H9 (cell line): ENCODE results near the gene MTSS2. TPM values are rescaled to one million over a fixed set of nuclear protein-coding genes. Genes with fewer than 3 reads are reported as not detected.

ENCODE experiments used
- DNase-seq: peaks from one replicate; pipeline ENCODE4 v3.0.0-alpha.2; 2017
- H2AFZ ChIP-seq: one replicate; pipeline ENCODE4 v1.6.1; 2013; ENCODE audit warnings: mild to moderate bottlenecking, low read length, control low read depth, moderate library complexity
- H2AK5ac ChIP-seq: 2 replicates; pipeline ENCODE4 v1.6.1; 2013; ENCODE audit warnings: low read length, control low read depth, mixed read lengths; ENCODE audit not compliant: insufficient read length
- H2BK120ac ChIP-seq: one replicate; pipeline ENCODE4 v1.6.1; 2013; ENCODE audit warnings: low read depth, mild to moderate bottlenecking, low read length, control low read depth, inconsistent platforms; ENCODE audit not compliant: poor library complexity, severe bottlenecking
- H2BK12ac ChIP-seq: 2 replicates; pipeline ENCODE4 v1.6.1; 2013; ENCODE audit warnings: low read length, control low read depth, mixed read lengths, low read depth; ENCODE audit not compliant: insufficient read length
- H2BK15ac ChIP-seq: 2 replicates; pipeline ENCODE4 v1.6.1; 2013; ENCODE audit warnings: low read depth, low read length, control low read depth
- H2BK20ac ChIP-seq: one replicate; pipeline ENCODE4 v1.6.1; 2013; ENCODE audit warnings: low read depth, mild to moderate bottlenecking, low read length, control low read depth, inconsistent platforms; ENCODE audit not compliant: poor library complexity, severe bottlenecking
- H2BK5ac ChIP-seq: 2 replicates; pipeline ENCODE4 v1.6.1; 2013; ENCODE audit warnings: low read length, control low read depth, mixed read lengths; ENCODE audit not compliant: insufficient read length
- H3K14ac ChIP-seq: 2 replicates; pipeline ENCODE4 v1.6.1; 2013; ENCODE audit warnings: low read length, control low read depth; ENCODE audit not compliant: insufficient read depth
- H3K18ac ChIP-seq: 2 replicates; pipeline ENCODE4 v1.6.1; 2013; ENCODE audit warnings: low read depth, mild to moderate bottlenecking, mixed read lengths, low read length, control low read depth; ENCODE audit not compliant: insufficient read length
- H3K23ac ChIP-seq: 2 replicates; pipeline ENCODE4 v1.6.1; 2013; ENCODE audit warnings: low read length, control low read depth, mixed read lengths, low read depth; ENCODE audit not compliant: insufficient read length
- H3K23me2 ChIP-seq: 2 replicates; pipeline ENCODE4 v1.6.1; 2013; ENCODE audit warnings: low read depth, mild to moderate bottlenecking, mixed read lengths, low read length, control low read depth; ENCODE audit not compliant: insufficient read length, poor library complexity, severe bottlenecking
- H3K27ac ChIP-seq: 2 replicates; pipeline ENCODE4 v1.5.1; 2013; ENCODE audit warnings: low read length, control low read depth, mixed read lengths, low read depth; ENCODE audit not compliant: insufficient read length
- H3K27me3 ChIP-seq: 2 replicates; pipeline ENCODE4 v1.6.1; 2013; ENCODE audit warnings: low read length, control low read depth, inconsistent platforms; ENCODE audit not compliant: insufficient read depth
- H3K4ac ChIP-seq: 2 replicates; pipeline ENCODE4 v1.6.1; 2013; ENCODE audit warnings: low read depth, mild to moderate bottlenecking, control low read depth, inconsistent platforms, low read length, moderate library complexity
- H3K4me1 ChIP-seq: 2 replicates; pipeline ENCODE4 v1.6.1; 2013; ENCODE audit warnings: low read length, control low read depth, inconsistent platforms; ENCODE audit not compliant: insufficient read depth
- H3K4me2 ChIP-seq: 2 replicates; pipeline ENCODE4 v1.6.1; 2013; ENCODE audit warnings: low read length, control low read depth, mixed read lengths; ENCODE audit not compliant: insufficient read length, insufficient read depth
- H3K56ac ChIP-seq: 2 replicates; pipeline ENCODE4 v1.6.1; 2013; ENCODE audit warnings: low read depth, mild to moderate bottlenecking, mixed read lengths, low read length, control low read depth; ENCODE audit not compliant: insufficient read length
- H3K79me1 ChIP-seq: 2 replicates; pipeline ENCODE4 v1.6.1; 2013; ENCODE audit warnings: low read depth, mild to moderate bottlenecking, moderate library complexity, low read length, control low read depth, inconsistent platforms; ENCODE audit not compliant: insufficient read depth, poor library complexity, severe bottlenecking
- H3K79me2 ChIP-seq: 2 replicates; pipeline ENCODE4 v1.6.1; 2013; ENCODE audit warnings: low read length, control low read depth, inconsistent platforms; ENCODE audit not compliant: insufficient read depth
- H3K9ac ChIP-seq: 2 replicates; pipeline ENCODE4 v1.6.1; 2013; ENCODE audit warnings: low read length, control low read depth, mixed read lengths; ENCODE audit not compliant: insufficient read length; ENCODE audit errors: extremely low read depth
- H3K9me3 ChIP-seq: one replicate; pipeline ENCODE4 v1.6.1; 2013; ENCODE audit warnings: low read depth, low read length, inconsistent platforms; ENCODE audit not compliant: control insufficient read depth
- H3T11ph ChIP-seq: one replicate; pipeline ENCODE4 v1.6.1; 2013; ENCODE audit warnings: mild to moderate bottlenecking, low read length, control low read depth, inconsistent platforms
- H4K20me1 ChIP-seq: one replicate; pipeline ENCODE4 v1.6.1; 2013; ENCODE audit not compliant: control insufficient read depth, insufficient read length, insufficient read depth
- H4K5ac ChIP-seq: 2 replicates; pipeline ENCODE4 v1.6.1; 2013; ENCODE audit warnings: low read depth, mild to moderate bottlenecking, mixed read lengths, low read length, control low read depth; ENCODE audit not compliant: insufficient read length
- H4K8ac ChIP-seq: replicated peaks from 2 replicates; pipeline ENCODE4 v1.6.1; 2013; ENCODE audit warnings: low read length, control low read depth, mixed read lengths, low read depth; ENCODE audit not compliant: insufficient read length
- H4K91ac ChIP-seq: 2 replicates; pipeline ENCODE4 v1.6.1; 2013; ENCODE audit warnings: low read depth, mild to moderate bottlenecking, moderate library complexity, mixed read lengths, low read length, control low read depth; ENCODE audit not compliant: insufficient read length
- H3K27ac Mint-ChIP-seq, 3 experiments: 2 replicates in 2 of 3; 3 replicates in 1 of 3; pipeline ENCODE4 v1.8.0; 2020 to 2021; ENCODE audit warnings: mixed read lengths in 3 of 3, mild to moderate bottlenecking in 1 of 3, moderate library complexity in 1 of 3
- H3K27me3 Mint-ChIP-seq: 2 replicates; pipeline ENCODE4 v1.8.0; 2021; ENCODE audit warnings: low read depth, mild to moderate bottlenecking, moderate library complexity, mixed read lengths
- H3K36me3 Mint-ChIP-seq, 3 experiments: 2 replicates in 2 of 3; 3 replicates in 1 of 3; pipeline ENCODE4 v1.8.0; 2020 to 2021; ENCODE audit warnings: low read depth in 3 of 3, mixed read lengths in 3 of 3; ENCODE audit not compliant: insufficient read depth in 1 of 3
- H3K4me1 Mint-ChIP-seq, 2 experiments: 2 replicates each; pipeline ENCODE4 v1.8.0; 2020; ENCODE audit warnings: mixed read lengths in 2 of 2
- H3K4me3 Mint-ChIP-seq, 2 experiments: 2 replicates in 1 of 2; 3 replicates in 1 of 2; pipeline ENCODE4 v1.8.0; 2020 to 2021; ENCODE audit warnings: mild to moderate bottlenecking in 2 of 2, mixed read lengths in 2 of 2, moderate library complexity in 1 of 2
- H3K9me3 Mint-ChIP-seq, 2 experiments: 2 replicates in 1 of 2; 3 replicates in 1 of 2; pipeline ENCODE4 v1.8.0; 2020; ENCODE audit warnings: mild to moderate bottlenecking in 2 of 2, mixed read lengths in 2 of 2, moderate library complexity in 1 of 2
- WGBS: extraction: QIAGEN DNeasy Blood & Tissue Kit; methylation state at CpG from one replicate; pipeline ENCODE4 v1.1.7; 2013; ENCODE audit warnings: missing lambda C conversion rate, low lambda C conversion rate, mixed read lengths; ENCODE audit not compliant: insufficient read length; ENCODE audit errors: extremely low coverage; 5-methylcytosine and 5-hydroxymethylcytosine counted together
- total RNA-seq: library from RNA; stranded (reverse); gene quantifications from 2 replicates; pipeline ENCODE4 v1.2.1, GENCODE V29; 2021
- TF ChIP-seq, protein P1 (sequence below): fragments of 200-600 bp; sonication (generic); conservative IDR thresholded peaks from 3 replicates; pipeline ENCODE4 v1.8.0; 2021; ENCODE audit warnings: antibody characterized with exemption, mild to moderate bottlenecking

MTSS2 gene
- total RNA-seq, 1 experiment from 2014 or later = 41.0 TPM

DNA sequence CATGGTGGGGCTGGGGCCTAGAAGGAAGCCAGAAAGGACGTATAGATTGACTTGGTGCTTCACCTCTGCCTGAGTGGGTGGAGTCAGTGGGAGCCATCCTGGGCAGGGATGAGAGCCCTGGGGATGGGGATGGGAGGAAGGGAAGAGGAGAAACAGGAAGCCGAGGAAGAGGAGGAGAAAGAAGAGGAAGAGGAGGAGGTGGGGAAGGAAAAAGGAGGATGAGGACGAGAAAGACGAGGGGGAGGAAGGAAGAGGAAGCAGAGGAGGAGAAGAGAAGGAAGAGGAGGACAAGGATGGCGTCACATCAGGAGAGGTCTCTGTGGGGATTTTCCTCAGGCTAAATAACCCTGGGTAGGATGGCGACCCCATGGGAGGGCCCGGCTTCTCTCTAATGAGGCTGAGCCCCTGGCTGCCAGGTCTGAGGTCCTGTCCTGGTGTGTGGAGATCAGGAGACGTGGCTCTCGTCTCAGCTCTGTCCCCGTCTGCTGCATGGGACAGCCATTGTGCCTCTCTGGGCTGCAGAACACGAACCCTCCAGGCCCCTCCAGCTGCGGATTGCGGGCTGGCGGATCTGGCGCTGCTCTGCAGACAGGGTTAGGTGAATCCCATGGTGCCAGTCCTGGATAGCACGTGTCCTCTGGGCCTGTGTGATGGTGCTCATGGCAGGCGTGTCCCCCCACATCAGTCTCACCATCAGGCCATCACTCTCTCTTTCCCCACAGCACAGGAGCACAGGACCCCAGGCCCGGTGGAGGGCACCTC, 35.5 kb upstream of the MTSS2 start:
- Mint-ChIP-seq H3K4me3 (no peak overlapping the region), H3K9me3 (no peaks in the 10 kb centered on the region), H3K36me3 (peaks cover 22 to 33% (median 30%) of the 10 kb centered on the region in 3 experiments; a peak in 6 of 7 replicates), H3K27ac (peak overlapping the region in 2 of 3 experiments; percentile 61 to 82; a peak in 2 of 7 replicates), H3K27me3 (no peaks in the 10 kb centered on the region), H3K4me1 (peaks cover 4 to 17% of the 10 kb centered on the region in 2 experiments; a peak in 3 of 4 replicates)
- H2BK5ac ChIP-seq = no peak overlapping the region
- H2BK120ac ChIP-seq = no peak overlapping the region
- no peak overlapping the region for H3K14ac ChIP-seq
- TF ChIP-seq, protein P1, sequence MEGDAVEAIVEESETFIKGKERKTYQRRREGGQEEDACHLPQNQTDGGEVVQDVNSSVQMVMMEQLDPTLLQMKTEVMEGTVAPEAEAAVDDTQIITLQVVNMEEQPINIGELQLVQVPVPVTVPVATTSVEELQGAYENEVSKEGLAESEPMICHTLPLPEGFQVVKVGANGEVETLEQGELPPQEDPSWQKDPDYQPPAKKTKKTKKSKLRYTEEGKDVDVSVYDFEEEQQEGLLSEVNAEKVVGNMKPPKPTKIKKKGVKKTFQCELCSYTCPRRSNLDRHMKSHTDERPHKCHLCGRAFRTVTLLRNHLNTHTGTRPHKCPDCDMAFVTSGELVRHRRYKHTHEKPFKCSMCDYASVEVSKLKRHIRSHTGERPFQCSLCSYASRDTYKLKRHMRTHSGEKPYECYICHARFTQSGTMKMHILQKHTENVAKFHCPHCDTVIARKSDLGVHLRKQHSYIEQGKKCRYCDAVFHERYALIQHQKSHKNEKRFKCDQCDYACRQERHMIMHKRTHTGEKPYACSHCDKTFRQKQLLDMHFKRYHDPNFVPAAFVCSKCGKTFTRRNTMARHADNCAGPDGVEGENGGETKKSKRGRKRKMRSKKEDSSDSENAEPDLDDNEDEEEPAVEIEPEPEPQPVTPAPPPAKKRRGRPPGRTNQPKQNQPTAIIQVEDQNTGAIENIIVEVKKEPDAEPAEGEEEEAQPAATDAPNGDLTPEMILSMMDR = no peak
- H2AFZ ChIP-seq = no peak overlapping the region
- H4K20me1 ChIP-seq = no peaks in the 10 kb centered on the region
- H3K79me2 ChIP-seq = no peaks in the 10 kb centered on the region
- no peak overlapping the region for H3K23ac ChIP-seq
- H3K23me2 ChIP-seq = no peaks in the 10 kb centered on the region
- no peak overlapping the region for H2AK5ac ChIP-seq
- H3K27ac ChIP-seq = no peak overlapping the region
- no peaks in the 10 kb centered on the region for H3K79me1 ChIP-seq
- no peaks in the 10 kb centered on the region for H3K27me3 ChIP-seq
- 100% methylated on average over 1 of the region's 18 CpGs for WGBS
- H3K4me1 ChIP-seq = no peaks in the 10 kb centered on the region
- H3K4ac ChIP-seq = no peak overlapping the region
- no peak overlapping the region for H3K18ac ChIP-seq
- H3K56ac ChIP-seq = no peak overlapping the region
- H4K5ac ChIP-seq = no peak overlapping the region
- no peaks in the 10 kb centered on the region for H3K9me3 ChIP-seq
- H4K8ac ChIP-seq = no peak overlapping the region
- H2BK15ac ChIP-seq = no peak overlapping the region
- no peak overlapping the region for H3K9ac ChIP-seq
- no peak overlapping the region for H3K4me2 ChIP-seq
- no peak overlapping the region for H4K91ac ChIP-seq
- no peak overlapping the region for H2BK20ac ChIP-seq
- H2BK12ac ChIP-seq = no peak overlapping the region
- no peak overlapping the region for H3T11ph ChIP-seq
- no peak for DNase-seq
